CD14-positive monocyte (primary cell): ENCODE results near the gene DBX1. TPM values are rescaled to one million over a fixed set of nuclear protein-coding genes. Genes with fewer than 3 reads are reported as not detected.

Source experiments
- DNase-seq, 3 donors: peaks; one replicate each; pipeline ENCODE4 v3.0.0-alpha.2; 2011 to 2022
- H2AFZ ChIP-seq: 2 replicates; pipeline ENCODE4 v1.6.0; 2012; ENCODE audit warnings: mild to moderate bottlenecking, low read depth, low read length, inconsistent platforms; ENCODE audit not compliant: insufficient read depth, poor library complexity, severe bottlenecking
- H3K27ac ChIP-seq, 2 donors: 1 replicate in 1 of 2; 2 replicates in 1 of 2; pipeline ENCODE4 v1.5.1; 2012 to 2013; ENCODE audit warnings: low read length in 2 of 2, control low read depth in 1 of 2, inconsistent platforms in 1 of 2, low read depth in 1 of 2, mild to moderate bottlenecking in 1 of 2
- H3K27me3 ChIP-seq, 2 donors: one replicate each; pipeline versions ENCODE4 v1.6.0 to v1.6.1; 2011 to 2013; ENCODE audit warnings: low read length in 2 of 2; ENCODE audit not compliant: control insufficient read depth in 2 of 2, insufficient read depth in 2 of 2
- H3K36me3 ChIP-seq, 2 donors: replicated peaks in 1 of 2; 1 replicate in 1 of 2; 2 replicates in 1 of 2; pipeline versions ENCODE4 v1.5.1 to v1.6.1; 2012 to 2013; ENCODE audit warnings: low read length in 2 of 2, control low read depth in 1 of 2, inconsistent platforms in 1 of 2, mild to moderate bottlenecking in 1 of 2; ENCODE audit not compliant: insufficient read depth in 2 of 2, control insufficient read depth in 1 of 2
- H3K4me1 ChIP-seq, 2 donors: 1 replicate in 1 of 2; 2 replicates in 1 of 2; pipeline versions ENCODE4 v1.5.1 to v1.6.1; 2012 to 2013; ENCODE audit warnings: low read length in 2 of 2, control low read depth in 1 of 2, inconsistent platforms in 1 of 2, mild to moderate bottlenecking in 1 of 2, moderate library complexity in 1 of 2; ENCODE audit not compliant: insufficient read depth in 2 of 2, control insufficient read depth in 1 of 2
- H3K4me2 ChIP-seq: replicated peaks from 2 replicates; pipeline ENCODE3; 2012; ENCODE audit warnings: low read length, moderate library complexity, mild to moderate bottlenecking; ENCODE audit not compliant: poor library complexity, severe bottlenecking; ENCODE audit errors: extremely low read depth
- H3K4me3 ChIP-seq, 3 experiments: fragments of 200-600 bp in 1 of 3; sonication (generic) in 1 of 3; replicated peaks in 1 of 3; 1 replicate in 2 of 3; 2 replicates in 1 of 3; pipeline ENCODE4 v1.5.1; 2011 to 2013; ENCODE audit warnings: low read length in 3 of 3, mild to moderate bottlenecking in 3 of 3, control low read depth in 2 of 3, low read depth in 2 of 3, inconsistent platforms in 1 of 3, moderate library complexity in 1 of 3
- H3K79me2 ChIP-seq: 2 replicates; pipeline ENCODE4 v1.6.0; 2012; ENCODE audit warnings: mild to moderate bottlenecking, control low read depth, inconsistent platforms, low read length, moderate library complexity; ENCODE audit not compliant: insufficient read depth
- H3K9ac ChIP-seq: 2 replicates; pipeline ENCODE4 v1.6.0; 2017; ENCODE audit warnings: low read length, mild to moderate bottlenecking; ENCODE audit not compliant: insufficient read depth, poor library complexity, severe bottlenecking
- H3K9me3 ChIP-seq, 2 donors: replicated peaks in 1 of 2; 1 replicate in 1 of 2; 2 replicates in 1 of 2; pipeline versions ENCODE4 v1.5.1 to v1.6.1; 2012 to 2013; ENCODE audit warnings: low read length in 2 of 2, control low read depth in 1 of 2; ENCODE audit not compliant: control insufficient read depth in 1 of 2, insufficient read depth in 1 of 2
- H4K20me1 ChIP-seq: 2 replicates; pipeline ENCODE4 v1.6.0; 2012; ENCODE audit warnings: mild to moderate bottlenecking, low read length, control low read depth, moderate library complexity; ENCODE audit not compliant: insufficient read depth
- H3K27ac Mint-ChIP-seq, 7 donors: one replicate each; pipeline ENCODE4 v1.8.0; 2020; ENCODE audit warnings: mild to moderate bottlenecking in 7 of 7, mixed read lengths in 7 of 7, moderate library complexity in 6 of 7, inconsistent platforms in 2 of 7
- H3K27me3 Mint-ChIP-seq, 3 donors: one replicate each; pipeline ENCODE4 v1.8.0; 2021 to 2022; ENCODE audit warnings: low read depth in 3 of 3, mild to moderate bottlenecking in 3 of 3, mixed read lengths in 3 of 3, moderate library complexity in 3 of 3, inconsistent platforms in 1 of 3
- H3K36me3 Mint-ChIP-seq, 2 donors: one replicate each; pipeline ENCODE4 v1.8.0; 2020; ENCODE audit warnings: mixed read lengths in 2 of 2, inconsistent platforms in 1 of 2, mild to moderate bottlenecking in 1 of 2
- H3K4me1 Mint-ChIP-seq: one replicate; pipeline ENCODE4 v1.8.0; 2020; ENCODE audit warnings: mild to moderate bottlenecking, mixed read lengths
- H3K4me3 Mint-ChIP-seq, 2 donors: one replicate each; pipeline ENCODE4 v1.8.0; 2020; ENCODE audit warnings: mild to moderate bottlenecking in 2 of 2, mixed read lengths in 2 of 2, moderate library complexity in 1 of 2
- H3K9me3 Mint-ChIP-seq, 7 donors: one replicate each; pipeline ENCODE4 v1.8.0; 2020 to 2022; ENCODE audit warnings: mixed read lengths in 7 of 7, mild to moderate bottlenecking in 6 of 7, moderate library complexity in 6 of 7, inconsistent platforms in 2 of 7
- CTCF ChIP-seq: fragments of 200-600 bp; IDR thresholded peaks from one replicate; pipeline ENCODE4 v1.8.0; 2022; ENCODE audit warnings: antibody characterized with exemption, mild to moderate bottlenecking
- intact Hi-C, 2 donors: fragments of 100-400 bp; cut with micrococcal nuclease; formaldehyde crosslinking; loops; one replicate each; pipeline versions ENCODE4 v1.15.0 to v1.15.1; 2023
- polyA plus RNA-seq, 3 donors: library from polyadenylated mRNA; depleted of rRNA in 1 of 3; unstranded in 2 of 3; stranded (reverse) in 1 of 3; fragments of 300-500 nt in 2 of 3; fragments of >200 nt in 1 of 3; fragmentation: Illumina TruSeq in 2 of 3; gene quantifications; 1 replicate in 2 of 3; 2 replicates in 1 of 3; pipeline ENCODE4 v1.2.3, GENCODE V29; 2012 to 2021

DBX1 gene
- polyA plus RNA-seq, 3 donors: not detected

GRCh38 chr11:20204681-20205080 lies 44.4 kb upstream of the DBX1 start:
- Histone ChIP-seq H3K9ac (no peak overlapping the region), H3K4me1 (no peaks in the 10 kb centered on the region), H3K4me2 (no peak overlapping the region), H2AFZ (no peak overlapping the region), H3K4me3 (no peak overlapping the region), H3K36me3 (no peaks in the 10 kb centered on the region), H3K27me3 (peaks cover 32 to 38% of the 10 kb centered on the region in 2 donors), H3K9me3 (peaks cover 0 to 31% of the 10 kb centered on the region in 2 donors), H4K20me1 (no peaks in the 10 kb centered on the region), H3K27ac (no peak overlapping the region), H3K79me2 (no peaks in the 10 kb centered on the region)
- Mint-ChIP-seq H3K4me1 (no peaks in the 10 kb centered on the region), H3K27me3 (peaks cover 37 to 57% (median 49%) of the 10 kb centered on the region in 3 donors), H3K4me3 (no peak overlapping the region), H3K9me3 (peaks cover 0 to 24% (median 10%) of the 10 kb centered on the region in 7 donors), H3K27ac (no peak overlapping the region), H3K36me3 (no peaks in the 10 kb centered on the region)
- TF ChIP-seq CTCF: no peak
- intact Hi-C loops: no loop called here
- DNase-seq: no peak

GRCh38 chr11:20203831-20204230 lies 43.6 kb upstream of the DBX1 start:
- H3K9ac ChIP-seq: no peak overlapping the region
- H2AFZ ChIP-seq: no peak overlapping the region
- H4K20me1 ChIP-seq: no peaks in the 10 kb centered on the region
- no peak overlapping the region for H3K27ac Mint-ChIP-seq
- no peak overlapping the region for H3K27ac ChIP-seq
- peaks cover 0 to 25% of the 10 kb centered on the region in 2 donors for H3K9me3 ChIP-seq
- TF ChIP-seq CTCF: no peak
- DNase-seq: no peak
- intact Hi-C loops: no loop called here
- no peaks in the 10 kb centered on the region for H3K36me3 ChIP-seq
- H3K36me3 Mint-ChIP-seq: no peaks in the 10 kb centered on the region
- H3K9me3 Mint-ChIP-seq: peaks cover 0 to 24% (median 8%) of the 10 kb centered on the region in 7 donors
- peaks cover 24 to 29% of the 10 kb centered on the region in 2 donors for H3K27me3 ChIP-seq
- no peaks in the 10 kb centered on the region for H3K4me1 Mint-ChIP-seq
- H3K4me3 Mint-ChIP-seq: no peak overlapping the region
- no peak overlapping the region for H3K4me3 ChIP-seq
- H3K27me3 Mint-ChIP-seq: peaks cover 30 to 52% (median 40%) of the 10 kb centered on the region in 3 donors
- H3K4me2 ChIP-seq: no peak overlapping the region
- H3K79me2 ChIP-seq: no peaks in the 10 kb centered on the region
- no peaks in the 10 kb centered on the region for H3K4me1 ChIP-seq
